Measurements from ENCODE around the gene ADAM12. TPM values are rescaled to one million over a fixed set of nuclear protein-coding genes. Genes with fewer than 3 reads are reported as not detected.
A peak's percentile ranks its signal among the peaks of the same experiment; 100 is the strongest.

ADAM12 gene
- total and polyA plus RNA-seq, 4 donors, result 0.03 to 0.33 (median 0.19) TPM

- Histone ChIP-seq H3K36me3 (ENCODE audit: control insufficient read depth in 4 of 4, insufficient read depth in 3 of 4, low read depth in 1 of 4, low read length in 3 of 4) (no peaks in the 10 kb centered on the region), H3K9ac (ENCODE audit: low read depth in 1 of 2, low read length in 2 of 2) (no peak overlapping the region)
- no peak for DNase-seq (ENCODE audit: low spot score)
Measured at GRCh38 chr10:126135941-126136595, 252.2 kb downstream of the ADAM12 start.

More at GRCh38 chr10:126135941-126136595, 252.2 kb downstream of the ADAM12 start:
- no peak overlapping the region for H3K4me3 ChIP-seq (ENCODE audit: low read depth in 1 of 3, low read length in 3 of 3)
- no peaks in the 10 kb centered on the region for H3K4me1 ChIP-seq (ENCODE audit: control insufficient read depth in 4 of 4, insufficient read depth in 4 of 4, low read length in 3 of 4)
- no peaks in the 10 kb centered on the region for H3K9me3 ChIP-seq (ENCODE audit: control insufficient read depth in 4 of 4, low read length in 3 of 4)
- WGBS, result 47% methylated on average over 8 of the region's 8 CpGs
- TF ChIP-seq TAF1 (conservative IDR thresholded peaks at IDR 0.05) (no peak), EGR1 (IDR thresholded peaks at IDR 0.05; ENCODE audit: low read depth in 2 of 2) (no peak), SP1 (IDR thresholded peaks at IDR 0.05) (no peak), ATF3 (IDR thresholded peaks at IDR 0.05) (no peak), FOXA2 (IDR thresholded peaks at IDR 0.05) (no peak), MAX (IDR thresholded peaks at IDR 0.05) (no peak), NR2F2 (IDR thresholded peaks at IDR 0.05) (peak; percentile 78), YY1 (IDR thresholded peaks at IDR 0.05) (no peak), HNF4A (conservative IDR thresholded peaks at IDR 0.05) (no peak), CTCF (IDR thresholded peaks at IDR 0.05; ENCODE audit: low read depth, low read length, missing input control) (no peak), ZBTB33 (IDR thresholded peaks at IDR 0.05) (no peak), REST (IDR thresholded peaks at IDR 0.05) (no peak), GABPA (IDR thresholded peaks at IDR 0.05 in 1 of 2, conservative IDR thresholded peaks at IDR 0.05 in 1 of 2) (no peak), RAD21 (IDR thresholded peaks at IDR 0.05) (peak in 1 of 2 donors; percentile 9), HNF4G (IDR thresholded peaks at IDR 0.05) (no peak)
- no peak overlapping the region for H3K27ac ChIP-seq (ENCODE audit: low read depth in 1 of 2, low read length in 2 of 2)
- H3K27me3 ChIP-seq (ENCODE audit: control insufficient read depth in 4 of 4, insufficient read depth in 4 of 4, low read length in 3 of 4), result no peaks in the 10 kb centered on the region

All from liver (tissue), 9 donors.